GM19468 (cell line): Measurements from ENCODE around the gene PRICKLE3.

Experiments used
- ATAC-seq: cut with Tn5 transposase; IDR thresholded peaks from one replicate; pipeline ENCODE4 v1.9.1; 2021; ENCODE audit warnings: mild to moderate bottlenecking, moderate library complexity, moderate number of reproducible peaks; ENCODE audit not compliant: unreplicated experiment; ENCODE audit errors: extremely low read depth

Gene PRICKLE3

GRCh38 chrX:49186125-49187027 is at the start of gene PRICKLE3:
TSS of gene PRICKLE3 (minus strand) at chrX:49186373. CDS start at chrX:49186297, 76 bp downstream.
- no peak for ATAC-seq

DNA sequence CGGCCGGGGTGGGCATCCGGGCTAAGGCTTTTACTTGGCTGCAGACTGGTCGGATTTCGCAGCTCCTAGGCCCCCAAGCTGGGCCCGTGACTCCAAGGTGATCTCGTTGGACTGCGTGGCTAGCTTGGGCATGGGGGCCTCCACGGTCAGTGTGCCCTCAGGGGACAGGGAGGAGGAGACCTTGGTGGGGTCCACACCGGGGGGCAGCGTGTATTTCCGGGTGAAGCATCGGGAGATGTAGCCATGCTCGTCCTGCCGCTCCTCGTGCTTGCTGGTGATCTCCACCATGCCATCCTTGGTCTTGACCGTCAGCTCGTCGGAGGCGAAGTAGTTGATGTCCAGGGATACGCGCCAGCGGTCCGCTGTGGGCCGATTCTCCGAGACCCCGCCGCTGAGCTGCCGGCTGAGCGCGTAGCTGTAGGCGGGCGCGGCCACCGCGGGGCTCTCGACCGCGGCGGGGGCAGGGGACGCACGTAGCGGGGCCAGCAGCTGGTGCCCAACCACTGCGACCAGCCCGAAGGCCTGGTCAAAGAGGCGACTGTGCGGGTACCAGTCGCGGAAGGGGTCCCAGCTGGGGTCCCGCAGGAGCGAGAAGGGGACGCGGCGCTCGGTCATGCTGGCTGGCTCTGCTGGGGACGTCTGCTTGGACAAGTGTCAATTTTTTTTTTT is 47.8 kb upstream of the PRICKLE3 start:
- no peak for ATAC-seq

GRCh38 chrX:49233176-49233575 is 47.0 kb upstream of the PRICKLE3 start, which contains the start of gene CACNA1F:
TSS of gene CACNA1F (minus strand) at chrX:49233340. CDS start at chrX:49233309, 31 bp downstream.
- ATAC-seq, result no peak

- ATAC-seq, result no peak
Observed at GRCh38 chrX:49232525-49232924, 46.4 kb upstream of the PRICKLE3 start.

GRCh38 chrX:49231333-49232000 is 45.3 kb upstream of the PRICKLE3 start:
- no peak for ATAC-seq

- ATAC-seq, result no peak
Observed at GRCh38 chrX:49230500-49231232, 44.5 kb upstream of the PRICKLE3 start.

DNA sequence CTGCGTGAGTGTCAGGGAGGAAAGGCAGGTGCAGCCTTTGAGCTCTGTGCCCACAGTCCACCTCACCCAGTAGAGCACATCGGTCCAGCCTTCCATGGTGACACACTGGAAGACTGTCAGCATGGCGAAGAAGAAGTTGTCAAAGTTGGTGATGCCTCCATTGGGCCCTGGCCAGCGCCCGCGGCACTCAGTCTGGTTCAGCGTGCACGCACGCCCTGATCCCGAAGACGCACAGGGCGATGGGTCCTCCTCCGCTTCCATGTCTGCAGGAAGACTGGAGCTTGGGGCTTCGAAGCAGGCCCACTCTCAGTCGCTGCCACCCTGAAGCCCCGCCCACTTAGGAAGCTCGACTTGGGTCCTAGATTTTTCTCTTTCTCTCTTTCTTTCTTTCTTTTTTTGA is 42.0 kb upstream of the PRICKLE3 start:
- ATAC-seq, result no peak

DNA sequence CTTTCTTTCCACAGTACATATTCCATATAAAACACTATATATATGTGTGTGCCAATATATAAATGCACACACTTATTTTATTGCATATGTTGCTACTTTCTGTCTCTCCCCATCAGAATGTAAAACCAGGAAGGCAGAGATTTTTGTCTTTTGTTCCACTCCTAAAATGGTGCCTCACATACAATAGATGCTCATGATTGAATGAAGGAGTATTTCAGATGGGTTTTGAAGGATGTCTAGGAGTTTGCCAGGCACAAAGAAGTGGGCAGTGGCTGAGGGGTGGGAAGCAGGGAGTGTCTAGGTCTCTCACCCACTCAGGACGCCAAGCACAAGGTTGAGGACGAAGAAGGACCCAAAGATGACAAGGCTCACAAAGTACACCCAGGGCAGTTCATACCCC is 41.6 kb upstream of the PRICKLE3 start:
- ATAC-seq, result no peak

- ATAC-seq, result no peak
Observed at GRCh38 chrX:49226946-49227345, 40.8 kb upstream of the PRICKLE3 start.

DNA sequence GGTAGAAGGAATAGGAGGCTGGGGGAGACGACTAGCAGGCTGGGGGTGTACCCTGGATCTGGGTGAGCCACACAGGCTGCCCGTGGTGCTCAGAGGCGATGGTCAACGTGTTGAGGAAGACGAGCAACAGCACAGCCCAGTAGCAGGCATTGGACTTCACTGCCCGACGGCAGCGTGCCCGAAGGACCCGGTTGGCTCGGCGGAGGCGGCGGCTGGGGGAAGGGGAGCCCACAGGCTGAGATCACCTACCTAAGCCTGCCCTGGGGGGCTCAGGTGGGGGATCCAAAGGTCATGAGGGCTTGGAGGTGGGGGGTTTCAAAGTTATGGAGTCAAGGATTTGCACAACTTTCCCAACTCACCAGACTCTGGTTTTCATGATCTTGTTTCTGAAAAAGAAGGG is 39.7 kb upstream of the PRICKLE3 start:
- no peak for ATAC-seq

GRCh38 chrX:49221868-49222267 is 35.7 kb upstream of the PRICKLE3 start:
- ATAC-seq, result no peak

- no peak for ATAC-seq
Observed at GRCh38 chrX:49220100-49220499, 33.9 kb upstream of the PRICKLE3 start.

- ATAC-seq, result no peak
Observed at GRCh38 chrX:49214996-49215526, 28.9 kb upstream of the PRICKLE3 start.

- ATAC-seq, result no peak
Observed at GRCh38 chrX:49214416-49214815, 28.2 kb upstream of the PRICKLE3 start.

GRCh38 chrX:49212861-49213260 is 26.7 kb upstream of the PRICKLE3 start:
- no peak for ATAC-seq

GRCh38 chrX:49212209-49212608 is 26.0 kb upstream of the PRICKLE3 start:
- ATAC-seq, result no peak

GRCh38 chrX:49211074-49211473 is 24.9 kb upstream of the PRICKLE3 start:
- ATAC-seq, result no peak

- no peak for ATAC-seq
Observed at GRCh38 chrX:49210406-49210805, 24.2 kb upstream of the PRICKLE3 start.

DNA sequence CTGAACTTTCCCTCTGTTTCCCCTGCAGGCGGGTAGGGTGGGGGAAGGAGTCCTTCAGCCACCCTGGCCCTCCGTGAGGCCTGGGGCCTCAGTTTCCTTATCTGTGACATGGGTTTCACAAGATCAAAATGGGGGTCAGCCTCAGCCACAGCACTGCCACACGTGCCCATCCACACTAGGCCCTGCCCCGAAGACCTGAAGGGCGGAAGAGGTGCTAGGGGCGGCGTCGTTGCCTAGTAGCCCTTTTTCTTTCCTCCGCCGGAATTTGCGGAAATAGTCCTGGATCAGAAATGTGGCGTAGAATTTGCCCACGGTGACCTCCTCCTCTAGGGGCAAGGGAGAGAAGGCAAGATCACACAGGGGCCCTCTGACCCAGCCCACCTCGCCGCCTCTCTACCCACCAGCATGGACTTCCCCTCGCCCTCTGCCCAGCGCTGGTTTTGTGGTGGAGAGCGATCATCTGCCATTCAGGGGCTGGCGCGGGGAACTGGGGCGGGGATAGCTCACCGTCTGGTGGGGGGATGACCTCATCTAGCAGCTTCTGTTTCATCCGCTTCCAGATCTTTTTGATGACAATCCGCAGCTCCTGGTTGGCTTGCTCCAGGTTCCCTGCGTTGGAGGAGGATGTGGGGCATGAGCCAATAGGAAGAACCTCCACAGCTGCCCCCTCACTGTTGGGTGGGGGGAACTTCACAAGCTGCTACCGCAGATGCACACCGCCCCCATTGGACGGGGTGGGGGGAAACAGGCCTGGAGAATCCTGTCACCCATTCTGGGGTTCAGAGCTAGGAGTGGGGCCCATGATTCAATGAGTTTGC is 23.5 kb upstream of the PRICKLE3 start:
- ATAC-seq, result no peak
